Stimulated activated CD4-positive, alpha-beta T cell treated with anti-CD3 and anti-CD28 coated beads, TNF-alpha, amount 100 ng/mL, for 1 hour (primary cell): ENCODE results near the gene TGM3.

Experiments
- DNase-seq, 3 donors: peaks; one replicate each; pipeline ENCODE4 v3.0.0-alpha.2; 2020; ENCODE audit warnings: low read depth in 3 of 3, low spot score in 1 of 3

The TGM3 gene

GRCh38 chr20:2335096-2335870, 39.5 kb downstream of the TGM3 start:
- no peak for DNase-seq

GRCh38 chr20:2336471-2336870, 40.7 kb downstream of the TGM3 start:
- no peak for DNase-seq

GRCh38 chr20:2337142-2337541, 41.3 kb downstream of the TGM3 start:
- no peak for DNase-seq

- DNase-seq = no peak
These were observed 42.7 kb downstream of the TGM3 start for GRCh38 chr20:2338411-2339066.

GRCh38 chr20:2340136-2340535, 44.3 kb downstream of the TGM3 start:
- DNase-seq = no peak

GRCh38 chr20:2340823-2341222, 45.0 kb downstream of the TGM3 start:
- DNase-seq = no peak

GRCh38 chr20:2341336-2341735, 45.5 kb downstream of the TGM3 start:
- no peak for DNase-seq

- DNase-seq = no peak
These were observed 46.4 kb downstream of the TGM3 start for GRCh38 chr20:2342243-2342642.

- DNase-seq = no peak
These were observed 50.4 kb downstream of the TGM3 start for GRCh38 chr20:2346188-2346587.

- no peak for DNase-seq
These were observed 52.5 kb downstream of the TGM3 start for GRCh38 chr20:2348336-2348735.

GRCh38 chr20:2349801-2350200, 54.0 kb downstream of the TGM3 start:
- no peak for DNase-seq

GRCh38 chr20:2350606-2351005, 54.8 kb downstream of the TGM3 start:
- no peak for DNase-seq

- DNase-seq = no peak
These were observed 57.4 kb downstream of the TGM3 start for GRCh38 chr20:2353231-2353630.

- DNase-seq = no peak
These were observed 61.3 kb downstream of the TGM3 start for GRCh38 chr20:2357114-2357513.

GRCh38 chr20:2358006-2358405, 62.2 kb downstream of the TGM3 start:
- DNase-seq = no peak

- DNase-seq = no peak
These were observed 65.3 kb downstream of the TGM3 start for GRCh38 chr20:2361035-2361593.

GRCh38 chr20:2363187-2363586, 67.4 kb downstream of the TGM3 start:
- DNase-seq = no peak

GRCh38 chr20:2363587-2363986, 67.8 kb downstream of the TGM3 start:
- DNase-seq = no peak

- no peak for DNase-seq
These were observed 68.2 kb downstream of the TGM3 start for GRCh38 chr20:2364044-2364443.

- no peak for DNase-seq
These were observed 69.3 kb downstream of the TGM3 start for GRCh38 chr20:2365091-2365490.

- no peak for DNase-seq
These were observed 69.9 kb downstream of the TGM3 start for GRCh38 chr20:2365666-2366065.

GRCh38 chr20:2368621-2369020, 72.8 kb downstream of the TGM3 start:
- DNase-seq = no peak

- no peak for DNase-seq
These were observed 77.3 kb downstream of the TGM3 start for GRCh38 chr20:2373098-2373497.
